KG1 (cell line): Measurements from ENCODE around the gene MS4A14.
A peak's percentile ranks its signal among the peaks of the same experiment; 100 is the strongest.
"Not testable (repeated sequence)": the region's sequence is repeated elsewhere in the genome, so short reads cannot be mapped to it uniquely, and the experiment has no call there.

Source experiments
- DNase-seq: peaks from one replicate; lab custom pipeline; 2025; lab: John Stamatoyannopoulos, UW

Gene MS4A14

DNA sequence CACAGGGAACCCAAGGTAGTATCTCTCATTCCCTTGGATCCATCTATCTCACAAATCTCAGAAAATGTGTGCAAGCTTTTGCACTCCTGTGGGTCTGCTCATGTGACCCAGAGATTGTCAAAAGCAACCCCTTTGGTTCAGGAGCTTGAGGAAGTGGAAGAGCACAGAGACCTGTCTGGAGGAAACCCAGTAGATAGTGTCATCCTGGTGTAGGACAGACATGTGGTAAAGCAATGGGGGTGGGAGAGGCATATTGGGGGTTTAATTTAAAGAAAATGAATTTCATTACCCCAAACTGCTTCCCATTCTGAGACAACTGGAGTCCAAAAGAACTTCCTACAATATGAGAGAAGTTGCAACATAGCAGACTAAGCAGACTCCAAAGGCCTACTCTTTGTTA, 5.8 kb upstream of the MS4A14 start:
- DNase-seq = no peak

DNA sequence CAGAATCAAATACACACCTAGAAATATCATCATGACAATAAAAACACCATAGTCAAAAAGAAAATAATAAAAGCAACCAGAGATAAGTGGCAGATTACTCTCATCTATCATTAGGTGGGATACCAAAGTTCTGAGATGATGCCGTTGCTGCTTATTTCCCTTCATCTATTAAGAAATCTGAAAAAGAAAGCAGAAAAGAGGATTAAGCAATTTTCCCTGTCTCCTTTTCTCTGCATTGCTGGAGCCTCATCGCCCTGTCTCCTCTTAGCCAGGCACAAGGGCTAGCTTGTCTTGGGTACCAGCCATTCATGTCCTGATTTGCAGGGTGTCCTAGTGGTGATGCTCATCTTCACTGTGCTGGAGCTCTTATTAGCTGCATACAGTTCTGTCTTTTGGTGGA, 3.9 kb upstream of the MS4A14 start:
- DNase-seq = no peak

DNA sequence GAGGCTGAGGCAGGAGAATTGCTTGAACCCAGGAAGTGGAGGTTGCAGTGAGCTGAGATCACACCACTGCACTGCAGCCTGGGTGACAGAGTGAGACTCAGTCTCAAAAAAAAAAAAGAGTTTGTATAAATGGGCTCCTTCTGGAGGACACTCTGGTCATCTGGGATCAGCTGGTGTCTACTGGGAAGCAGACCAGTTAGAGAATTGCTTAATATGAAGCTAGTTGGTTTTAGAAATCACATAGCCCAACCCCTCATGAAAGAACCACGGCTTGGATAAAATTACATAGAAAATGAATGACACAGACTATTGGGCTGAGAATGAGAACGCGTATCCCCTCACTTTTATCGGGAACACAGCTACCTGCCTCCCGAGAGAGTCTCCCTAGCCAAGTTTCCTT, 3.2 kb upstream of the MS4A14 start:
- DNase-seq = no peak

DNA sequence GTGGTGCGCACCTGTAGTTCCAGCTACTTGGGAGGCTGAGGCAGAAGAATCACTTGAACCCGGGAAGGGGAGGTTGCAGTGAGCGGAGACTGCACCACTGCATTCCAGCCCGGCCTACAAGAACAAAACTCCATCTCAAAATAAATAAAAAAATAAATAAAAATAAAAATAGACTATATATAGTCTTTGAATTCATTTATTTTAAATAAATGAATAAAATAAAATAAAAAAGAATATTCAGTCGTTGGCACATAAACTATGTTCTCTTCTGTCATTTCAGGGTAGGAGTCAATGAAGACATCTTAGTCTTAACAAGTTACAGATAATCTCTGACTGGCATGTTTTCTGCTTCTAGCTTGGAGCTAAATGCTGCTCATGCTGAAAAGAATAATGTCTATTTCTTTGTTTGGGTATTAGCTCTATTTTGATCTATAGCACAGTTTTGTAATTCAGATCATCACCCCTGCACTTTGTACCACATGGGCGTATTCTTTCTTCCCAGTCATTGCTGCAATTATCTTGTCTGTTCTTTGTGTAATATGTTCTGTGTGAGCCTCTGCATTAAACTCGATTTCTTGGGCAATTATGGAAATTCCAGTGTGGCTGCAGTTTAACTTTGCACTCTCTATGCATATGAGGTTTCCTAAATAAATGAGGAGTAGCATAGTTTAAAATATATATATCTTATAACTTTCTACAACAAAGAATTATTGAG, 1.4 kb upstream of the MS4A14 start:
- DNase-seq = no peak

DNA sequence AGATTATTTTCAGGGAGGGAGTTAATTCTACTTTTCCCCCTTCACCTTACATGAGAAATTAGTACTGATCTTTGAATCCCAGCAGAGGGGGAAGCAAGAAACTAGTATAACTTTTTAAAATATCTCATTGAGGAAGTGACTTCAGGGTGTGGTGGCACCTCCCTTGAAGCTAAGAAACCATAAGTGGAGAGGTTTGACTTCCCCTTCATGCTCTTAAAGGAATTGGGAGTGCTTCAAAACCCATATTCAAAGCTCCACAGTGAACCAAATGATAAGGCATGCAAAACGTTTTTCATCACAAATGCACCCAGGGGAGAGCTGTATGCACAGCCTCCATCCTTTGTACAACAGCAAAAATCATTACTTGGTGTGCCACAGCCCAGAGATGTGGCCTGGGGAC, 540 bp downstream of the MS4A14 start:
- peak; percentile 53 for DNase-seq

DNA sequence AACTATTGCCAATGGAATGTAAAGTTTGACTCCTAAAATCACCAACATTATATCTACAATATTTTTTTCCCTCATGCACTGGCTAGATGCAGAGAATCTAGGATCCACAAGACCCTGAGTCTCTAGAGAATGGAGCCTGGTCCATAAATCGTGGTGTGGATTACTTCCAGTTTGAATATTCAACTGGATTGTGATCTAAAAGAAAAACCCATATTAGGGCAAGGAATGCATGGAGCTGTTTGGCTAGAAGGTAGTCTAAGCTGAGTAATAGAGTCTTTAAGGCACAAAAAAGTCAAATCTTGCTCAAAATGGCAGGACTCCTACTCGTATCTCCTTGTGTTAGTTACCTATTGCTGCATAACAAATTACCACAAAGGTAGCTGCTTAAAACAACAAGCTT, 23.8 kb downstream of the MS4A14 start:
- DNase-seq = no peak

DNA sequence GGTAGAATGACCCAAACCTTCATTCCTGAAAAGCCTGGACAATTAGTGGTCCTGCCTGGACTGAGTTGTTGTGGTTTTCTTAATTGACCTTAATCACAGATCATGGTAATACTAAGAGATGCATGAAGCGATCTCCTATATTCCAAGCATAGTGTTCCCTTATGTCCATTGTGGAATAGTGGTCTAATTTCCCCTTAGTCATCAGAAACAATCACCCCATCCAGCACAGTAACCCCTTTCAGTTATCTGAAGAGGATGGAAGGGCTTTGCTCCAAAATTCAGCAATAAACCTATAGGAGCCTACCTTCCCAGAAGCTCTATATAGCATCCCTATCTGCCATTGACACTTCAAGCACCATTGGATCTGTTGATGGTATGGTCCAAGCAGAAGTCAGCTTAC, 26.4 kb downstream of the MS4A14 start:
- no peak for DNase-seq

DNA sequence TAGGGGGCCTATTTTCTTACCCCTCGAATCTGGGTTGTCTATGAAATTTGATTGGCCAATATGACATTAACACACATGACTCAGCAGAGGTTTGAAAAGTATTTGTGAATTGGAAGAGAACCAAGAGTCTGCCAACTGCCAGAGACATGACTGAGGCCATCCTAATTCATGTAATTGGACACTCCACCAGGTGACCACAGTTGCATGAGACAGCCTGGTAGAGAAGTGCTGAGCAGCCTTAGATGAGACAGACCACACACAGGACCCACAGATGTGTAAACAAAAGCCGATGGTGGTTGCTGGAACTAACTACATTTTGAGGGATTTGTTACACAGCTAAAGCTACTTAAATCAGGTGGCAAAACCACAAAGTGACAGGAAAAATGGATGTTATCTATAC, 32.3 kb downstream of the MS4A14 start:
- no peak for DNase-seq

DNA sequence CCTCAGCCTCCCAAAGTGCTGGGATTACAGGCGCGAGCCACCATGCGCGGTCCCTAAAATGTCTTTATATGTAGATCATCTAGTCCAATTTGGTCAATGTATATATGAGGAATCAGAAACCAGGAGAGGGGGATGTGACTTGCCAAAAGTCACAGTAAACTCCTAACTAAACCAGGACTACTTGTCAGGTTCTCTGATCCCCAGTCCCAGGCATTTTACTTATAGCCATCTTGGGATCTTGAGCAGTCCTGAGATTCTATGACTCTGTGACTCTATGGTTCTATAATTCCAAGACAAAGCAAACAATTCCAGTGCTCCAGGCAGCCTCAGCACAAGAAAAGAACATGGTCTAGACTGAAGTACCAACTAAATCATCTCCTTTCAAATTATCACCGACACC, 33.0 kb downstream of the MS4A14 start, which contains the start of gene MS4A5:
TSS of gene MS4A5 (plus strand) at position 301 of the 400 bp plus-strand sequence. CDS start 103 bp downstream, outside the sequence.
- DNase-seq = no peak

DNA sequence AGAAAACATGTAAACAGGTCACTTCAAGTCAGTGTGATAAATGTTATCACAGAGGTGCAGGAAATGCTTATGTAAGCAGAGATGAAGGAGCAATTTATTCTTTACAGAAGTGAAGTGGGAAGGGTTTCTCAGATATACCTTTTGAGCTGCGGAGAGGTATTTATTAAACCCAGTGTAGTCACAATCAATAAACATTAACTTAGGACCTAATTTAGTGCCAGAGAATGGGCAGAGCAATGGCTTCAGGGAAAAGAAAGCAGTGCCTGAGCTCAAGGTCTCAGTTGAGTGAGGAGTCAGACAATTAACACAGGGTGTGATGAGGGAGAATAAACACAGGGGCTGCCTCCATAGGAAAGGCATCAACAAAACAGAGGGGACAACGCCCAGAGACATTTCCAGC, 35.0 kb downstream of the MS4A14 start:
- no peak for DNase-seq

DNA sequence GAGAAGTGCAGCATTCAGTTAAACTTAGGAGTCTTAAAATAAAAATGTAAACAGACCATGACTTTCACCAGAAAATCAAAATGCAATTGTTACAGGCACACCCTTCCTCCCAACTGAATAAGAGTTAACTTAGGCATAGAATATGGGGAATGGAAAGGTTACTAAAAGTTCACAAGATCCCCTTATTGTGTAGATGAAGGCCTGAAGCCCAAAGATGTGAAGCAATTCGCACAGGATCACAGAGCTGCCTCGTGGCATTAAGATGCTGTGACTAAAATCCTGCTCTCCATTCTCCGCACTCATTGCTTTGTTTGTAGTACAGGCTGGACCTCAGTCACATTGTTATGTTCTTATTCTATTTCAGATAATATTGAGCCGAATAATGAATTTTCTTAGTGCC, 37.1 kb downstream of the MS4A14 start:
- no peak for DNase-seq

DNA sequence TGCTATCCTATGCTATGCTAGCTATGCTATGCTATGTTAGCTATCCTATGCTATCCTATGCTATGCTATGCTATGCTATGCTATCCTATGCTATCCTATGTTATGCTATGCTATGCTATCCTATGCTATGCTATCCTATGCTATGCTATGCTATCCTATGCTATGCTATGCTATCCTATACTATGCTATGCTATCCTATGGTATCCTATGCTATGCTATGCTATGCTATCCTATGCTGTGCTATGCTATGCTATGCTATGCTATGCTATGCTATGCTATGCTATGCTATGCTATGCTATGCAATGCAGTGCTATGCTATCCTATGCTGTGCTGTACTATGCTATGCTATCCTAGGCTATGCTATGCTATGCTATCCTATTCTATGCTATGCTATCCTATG, 50.8 kb downstream of the MS4A14 start:
- no peak for DNase-seq

DNA sequence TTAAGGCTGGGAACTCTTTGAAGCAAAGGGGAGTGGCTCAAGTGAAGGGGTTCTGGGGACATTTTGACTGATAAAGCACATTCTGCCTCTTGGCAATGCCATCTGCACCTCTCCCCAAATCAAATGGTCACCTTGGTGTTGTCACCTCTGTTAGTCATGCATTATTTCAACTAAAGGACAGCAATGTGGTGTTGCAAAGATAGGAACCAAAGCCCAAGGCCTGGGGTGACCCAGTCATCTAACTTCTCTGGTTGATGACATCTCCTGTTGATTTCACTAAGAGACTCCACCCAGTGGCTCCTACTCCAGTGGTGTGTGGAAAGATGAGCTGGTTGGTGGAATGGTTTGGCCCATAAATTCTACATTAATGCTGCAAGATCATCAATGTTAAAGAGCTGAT, 51.6 kb downstream of the MS4A14 start:
- DNase-seq = no peak

DNA sequence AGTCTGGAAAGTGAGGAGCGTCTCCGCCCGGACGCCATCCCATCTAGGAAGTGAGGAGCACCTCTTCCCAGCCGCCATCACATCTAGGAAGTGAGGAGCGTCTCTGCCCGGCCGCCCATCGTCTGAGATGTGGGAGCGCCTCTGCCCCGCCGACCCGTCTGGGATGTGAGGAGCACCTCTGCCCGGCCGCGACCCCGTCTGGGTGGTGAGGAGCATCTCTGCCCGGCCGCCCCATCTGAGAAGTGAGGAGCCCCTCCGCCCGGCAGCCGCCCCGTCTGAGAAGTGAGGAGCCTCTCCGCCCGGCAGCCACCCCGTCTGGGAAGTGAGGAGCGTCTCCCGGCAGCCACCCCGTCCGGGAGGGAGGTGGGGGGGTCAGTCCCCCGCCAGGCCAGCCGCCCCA, 54.9 kb downstream of the MS4A14 start:
- DNase-seq = not testable (repeated sequence)

DNA sequence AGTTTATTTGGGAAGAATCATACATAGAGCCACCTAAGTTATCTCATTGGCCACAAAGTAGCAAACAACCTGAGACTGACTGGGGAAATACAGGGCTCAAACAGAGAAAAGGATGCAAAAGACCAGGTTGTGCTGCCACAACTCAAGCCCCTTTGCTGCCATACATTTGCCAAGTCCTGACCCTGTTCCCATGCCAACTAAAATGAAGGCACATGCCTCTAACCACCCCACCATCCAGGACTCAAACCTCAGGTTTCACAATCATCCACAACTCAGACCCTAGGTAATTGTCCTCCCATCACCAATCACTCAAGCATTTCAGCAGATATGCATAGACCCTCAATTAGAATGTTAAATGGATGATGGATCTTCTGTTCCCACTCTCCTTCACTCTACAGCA, 58.0 kb downstream of the MS4A14 start:
- DNase-seq = no peak

DNA sequence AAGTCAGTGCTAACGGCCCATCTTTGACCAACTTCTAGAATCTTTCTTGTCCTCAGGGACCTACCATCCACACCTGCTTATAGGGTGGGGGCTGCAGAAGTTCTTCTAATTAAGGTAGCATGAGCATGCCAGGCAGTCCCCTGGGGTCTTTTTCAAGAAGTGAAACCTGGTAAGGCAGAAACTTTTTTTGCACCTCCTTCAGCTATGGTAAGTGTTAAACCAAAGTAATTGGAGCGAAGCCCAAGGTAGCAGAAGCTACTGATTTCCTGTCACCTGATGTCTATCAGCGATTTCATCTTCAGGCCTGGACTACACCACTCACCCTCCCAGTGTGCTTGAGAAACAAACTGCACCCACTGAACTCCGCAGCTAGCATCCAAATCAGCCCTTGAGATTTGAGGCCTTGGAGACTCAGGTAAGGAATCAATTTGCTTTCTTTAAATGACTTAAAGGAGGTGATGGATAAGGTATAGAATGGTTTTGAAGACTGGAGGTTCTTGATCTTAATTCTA, 59.3 kb downstream of the MS4A14 start, which contains the start of gene MS4A1:
TSS of gene MS4A1 (plus strand) at position 317 of the 512 bp plus-strand sequence. CDS start 6,528 bp downstream, outside the sequence.
- DNase-seq = no peak

DNA sequence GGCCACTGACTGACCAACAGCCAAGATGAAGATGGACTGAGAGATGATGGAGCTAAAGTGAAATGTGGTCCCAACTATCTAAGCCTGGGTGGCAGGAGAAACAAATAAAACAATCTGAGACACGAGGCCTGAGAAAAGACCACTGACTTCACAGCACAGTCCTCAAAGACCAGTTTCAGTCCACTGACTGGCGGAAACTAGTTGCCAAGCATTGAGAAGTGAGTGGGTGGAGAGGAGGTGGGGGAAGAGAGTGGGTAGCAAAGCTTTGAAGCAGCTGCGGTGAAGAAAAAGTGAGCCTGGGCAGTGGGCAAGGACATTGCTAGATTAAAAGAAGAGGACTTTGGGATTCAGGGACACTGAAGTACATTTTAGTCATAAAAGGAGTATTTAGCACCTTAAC, 61.3 kb downstream of the MS4A14 start:
- no peak for DNase-seq

DNA sequence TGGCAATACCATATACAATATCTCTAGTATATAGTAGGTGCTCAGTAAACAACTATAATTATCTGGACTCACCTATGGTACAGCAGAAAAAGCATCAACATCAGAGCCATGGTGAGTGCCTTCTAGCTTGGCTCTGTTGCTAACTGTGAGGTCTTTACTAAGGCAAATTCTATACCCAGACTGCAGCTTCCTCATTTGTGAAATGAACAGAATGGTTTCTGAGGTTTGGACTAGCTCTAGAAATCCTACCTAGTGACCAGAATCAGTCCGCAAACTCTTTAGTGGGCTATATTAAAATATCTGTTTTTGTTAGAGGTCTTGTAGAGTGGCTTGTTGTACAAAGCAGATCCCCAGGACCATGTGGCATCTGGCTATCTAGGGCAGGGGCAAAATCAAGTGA, 63.1 kb downstream of the MS4A14 start:
- no peak for DNase-seq
